Esophagus squamous epithelium (tissue), 4 donors: ENCODE results near the gene OR10A3.

ENCODE experiments used
- CTCF ChIP-seq, 6 experiments: fragments of 450-650 bp in 4 of 6; fragments of 200-600 bp in 2 of 6; sonication (generic) in 2 of 6; IDR thresholded peaks; one replicate each; pipeline ENCODE4 v1.5.1; 2016 to 2019; ENCODE audit warnings: antibody characterized with exemption in 6 of 6, mild to moderate bottlenecking in 4 of 6, moderate library complexity in 4 of 6
- POLR2A ChIP-seq, 4 donors: fragments of 450-650 bp; IDR thresholded peaks; one replicate each; pipeline ENCODE4 v1.6.1; 2017; ENCODE audit warnings: antibody characterized with exemption in 4 of 4, mild to moderate bottlenecking in 4 of 4, moderate library complexity in 3 of 4

- TF ChIP-seq CTCF (IDR thresholded peaks at IDR 0.05) = no peak
- no peak for TF ChIP-seq POLR2A (IDR thresholded peaks at IDR 0.05)
Measured at GRCh38 chr11:7964873-7965272, 23.4 kb upstream of the OR10A3 start.
